Endodermal cell (in vitro differentiated cells): ENCODE measurements around the gene DNTT. TPM values are rescaled to one million over a fixed set of nuclear protein-coding genes. Genes with fewer than 3 reads are reported as not detected.

Experiments
- DNase-seq: peaks from one replicate; pipeline ENCODE4 v3.0.0-alpha.2; 2017
- H3K27ac ChIP-seq: 2 replicates; pipeline ENCODE4 v1.5.1; 2013; ENCODE audit warnings: mild to moderate bottlenecking, low read depth, low read length, moderate library complexity
- H3K27me3 ChIP-seq: 2 replicates; pipeline ENCODE4 v1.6.1; 2013; ENCODE audit warnings: mild to moderate bottlenecking, low read length, moderate library complexity; ENCODE audit not compliant: insufficient read depth, control insufficient read depth, poor library complexity, severe bottlenecking
- H3K36me3 ChIP-seq: 2 replicates; pipeline ENCODE4 v1.7.0; 2013; ENCODE audit warnings: mild to moderate bottlenecking, low read length, moderate library complexity; ENCODE audit not compliant: control insufficient read depth, insufficient read depth
- H3K4me1 ChIP-seq: one replicate; pipeline ENCODE4 v1.7.0; 2013; ENCODE audit warnings: low read length; ENCODE audit not compliant: control insufficient read depth, insufficient read depth
- H3K4me3 ChIP-seq: 2 replicates; pipeline ENCODE4 v1.5.1; 2013; ENCODE audit warnings: mild to moderate bottlenecking, low read length, moderate library complexity
- H3K9ac ChIP-seq: 2 replicates; pipeline ENCODE4 v1.6.1; 2013; ENCODE audit warnings: mild to moderate bottlenecking, low read length, moderate library complexity; ENCODE audit not compliant: poor library complexity, severe bottlenecking; ENCODE audit errors: extremely low read depth
- H3K9me3 ChIP-seq: 2 replicates; pipeline ENCODE4 v1.6.1; 2013; ENCODE audit warnings: mild to moderate bottlenecking, low read length, moderate library complexity; ENCODE audit not compliant: control insufficient read depth
- H3K27ac Mint-ChIP-seq: 2 replicates; pipeline ENCODE4 v1.8.0; 2020; ENCODE audit warnings: mixed read lengths
- H3K27me3 Mint-ChIP-seq: 2 replicates; pipeline ENCODE4 v1.8.0; 2021; ENCODE audit warnings: mild to moderate bottlenecking, mixed read lengths; ENCODE audit not compliant: insufficient read depth
- H3K36me3 Mint-ChIP-seq: 2 replicates; pipeline ENCODE4 v1.8.0; 2020; ENCODE audit warnings: low read depth, mixed read lengths
- H3K4me1 Mint-ChIP-seq: 2 replicates; pipeline ENCODE4 v1.8.0; 2020; ENCODE audit warnings: mixed read lengths
- H3K4me3 Mint-ChIP-seq: 2 replicates; pipeline ENCODE4 v1.8.0; 2020; ENCODE audit warnings: mild to moderate bottlenecking, moderate library complexity, mixed read lengths
- H3K9me3 Mint-ChIP-seq: 2 replicates; pipeline ENCODE4 v1.8.0; 2020; ENCODE audit warnings: mild to moderate bottlenecking, mixed read lengths
- CTCF ChIP-seq: fragments of 200-600 bp; sonication (generic); conservative IDR thresholded peaks from 2 replicates; pipeline ENCODE4 v1.5.0; 2021; ENCODE audit warnings: antibody characterized with exemption, mild to moderate bottlenecking
- WGBS, 2 experiments: methylation state at CpG; one replicate each; pipeline versions ENCODE4 v1.1.5 to v1.1.7; 2013; ENCODE audit warnings: missing lambda C conversion rate in 2 of 2, mixed read lengths in 1 of 2; ENCODE audit not compliant: insufficient coverage in 1 of 2, insufficient read length in 1 of 2; 5-methylcytosine and 5-hydroxymethylcytosine counted together
- total RNA-seq, 2 donors: library from RNA; stranded (reverse); fragmentation: NEBNext Ultra II Directional in 1 of 2; extraction: Animal tissue kit (Norgen Biotek cat#: 25700) in 1 of 2; gene quantifications; 2 replicates in 1 of 2; 3 replicates in 1 of 2; pipeline ENCODE4 v1.2.1, GENCODE V29; 2021

The DNTT gene
- total RNA-seq, 2 donors from 2014 or later = not detected

GRCh38 chr10:96334616-96335526 is 30.6 kb downstream of the DNTT start:
- Histone ChIP-seq H3K9me3 (no peaks in the 10 kb centered on the region), H3K27ac (no peak overlapping the region), H3K4me1 (no peaks in the 10 kb centered on the region), H3K36me3 (no peaks in the 10 kb centered on the region), H3K27me3 (peaks cover 25% of the 10 kb centered on the region), H3K4me3 (no peak overlapping the region), H3K9ac (no peak overlapping the region)
- peak; percentile 79 for DNase-seq
- Mint-ChIP-seq H3K27me3 (peaks cover 26% of the 10 kb centered on the region), H3K27ac (no peak overlapping the region), H3K4me3 (no peak overlapping the region), H3K9me3 (no peaks in the 10 kb centered on the region), H3K36me3 (no peaks in the 10 kb centered on the region), H3K4me1 (peaks cover 1% of the 10 kb centered on the region)
- peak; percentile 94 for TF ChIP-seq CTCF
- 32 to 59% methylated on average over 4 to 5 of the region's 5 CpGs for WGBS, 2 experiments

GRCh38 chr10:96337106-96337505 is 32.9 kb downstream of the DNTT start:
- 93 to 100% methylated on average over 1 of the region's 2 CpGs for WGBS, 2 experiments
- H3K9me3 ChIP-seq = no peaks in the 10 kb centered on the region
- Mint-ChIP-seq H3K27ac (no peak overlapping the region), H3K4me3 (no peak overlapping the region), H3K9me3 (no peaks in the 10 kb centered on the region), H3K36me3 (no peaks in the 10 kb centered on the region), H3K4me1 (peaks cover 16% of the 10 kb centered on the region), H3K27me3 (peaks cover 9% of the 10 kb centered on the region)
- no peaks in the 10 kb centered on the region for H3K36me3 ChIP-seq
- H3K27ac ChIP-seq = no peak overlapping the region
- TF ChIP-seq CTCF = no peak
- H3K27me3 ChIP-seq = peaks cover 8% of the 10 kb centered on the region
- no peak overlapping the region for H3K4me3 ChIP-seq
- peaks cover 2% of the 10 kb centered on the region for H3K4me1 ChIP-seq
- H3K9ac ChIP-seq = no peak overlapping the region
- no peak for DNase-seq

- no peaks in the 10 kb centered on the region for H3K9me3 Mint-ChIP-seq
- peaks cover 16% of the 10 kb centered on the region for H3K4me1 Mint-ChIP-seq
- no peak for TF ChIP-seq CTCF
- H3K27ac Mint-ChIP-seq = no peak overlapping the region
- Histone ChIP-seq H3K9me3 (no peaks in the 10 kb centered on the region), H3K36me3 (no peaks in the 10 kb centered on the region), H3K27me3 (peaks cover under 1% of the 10 kb centered on the region), H3K4me3 (no peak overlapping the region), H3K27ac (no peak overlapping the region), H3K4me1 (peaks cover 2% of the 10 kb centered on the region), H3K9ac (no peak overlapping the region)
- peaks cover 9% of the 10 kb centered on the region for H3K27me3 Mint-ChIP-seq
- 57 to 70% methylated on average over 3 to 5 of the region's 5 CpGs for WGBS, 2 experiments
- DNase-seq = no peak
- H3K4me3 Mint-ChIP-seq = no peak overlapping the region
- no peaks in the 10 kb centered on the region for H3K36me3 Mint-ChIP-seq
These were observed 34.2 kb downstream of the DNTT start for GRCh38 chr10:96338279-96338925.
